Measurements from ENCODE around the gene CYP4F2.
"Not testable (repeated sequence)": the region's sequence is repeated elsewhere in the genome, so short reads cannot be mapped to it uniquely, and the experiment has no call there.

CYP4F2 gene

GRCh38 chr19:15894359-15894758 is 3.5 kb downstream of the CYP4F2 start:
- Histone ChIP-seq H3K4me1 (ENCODE audit: insufficient read depth, low read length) (no peaks in the 10 kb centered on the region), H3K4me3 (ENCODE audit: low read length) (no peak overlapping the region), H3K36me3 (ENCODE audit: insufficient read depth, low read length) (no peaks in the 10 kb centered on the region), H2AFZ (ENCODE audit: low read depth, low read length) (no peak overlapping the region), H3K9me3 (ENCODE audit: low read length) (no peaks in the 10 kb centered on the region), H3K27me3 (ENCODE audit: insufficient read depth, low read length) (no peaks in the 10 kb centered on the region)

- Histone ChIP-seq H2AFZ (ENCODE audit: low read depth, low read length) (no peak overlapping the region), H3K4me1 (ENCODE audit: insufficient read depth, low read length) (no peaks in the 10 kb centered on the region), H3K36me3 (ENCODE audit: insufficient read depth, low read length) (no peaks in the 10 kb centered on the region), H3K9me3 (ENCODE audit: low read length) (no peaks in the 10 kb centered on the region), H3K4me3 (ENCODE audit: low read length) (no peak overlapping the region), H3K27me3 (ENCODE audit: insufficient read depth, low read length) (no peaks in the 10 kb centered on the region)
Measured at GRCh38 chr19:15893477-15893876, 4.4 kb downstream of the CYP4F2 start.

GRCh38 chr19:15892012-15892411 is 5.9 kb downstream of the CYP4F2 start:
- Histone ChIP-seq H2AFZ (ENCODE audit: low read depth, low read length) (no peak overlapping the region), H3K27me3 (ENCODE audit: insufficient read depth, low read length) (no peaks in the 10 kb centered on the region), H3K4me3 (ENCODE audit: low read length) (no peak overlapping the region), H3K4me1 (ENCODE audit: insufficient read depth, low read length) (no peaks in the 10 kb centered on the region), H3K9me3 (ENCODE audit: low read length) (no peaks in the 10 kb centered on the region), H3K36me3 (ENCODE audit: insufficient read depth, low read length) (no peaks in the 10 kb centered on the region)

- Histone ChIP-seq H3K36me3 (ENCODE audit: insufficient read depth, low read length) (no peaks in the 10 kb centered on the region), H3K9me3 (ENCODE audit: low read length) (no peaks in the 10 kb centered on the region), H3K4me1 (ENCODE audit: insufficient read depth, low read length) (no peaks in the 10 kb centered on the region), H2AFZ (ENCODE audit: low read depth, low read length) (no peak overlapping the region), H3K27me3 (ENCODE audit: insufficient read depth, low read length) (no peaks in the 10 kb centered on the region), H3K4me3 (ENCODE audit: low read length) (no peak overlapping the region)
Measured at GRCh38 chr19:15891434-15891833, 6.4 kb downstream of the CYP4F2 start.

- not testable (repeated sequence) for H3K4me3 ChIP-seq (ENCODE audit: low read length); H3K4me1 ChIP-seq (ENCODE audit: insufficient read depth, low read length); H3K9me3 ChIP-seq (ENCODE audit: low read length); H3K36me3 ChIP-seq (ENCODE audit: insufficient read depth, low read length); H2AFZ ChIP-seq (ENCODE audit: low read depth, low read length); H3K27me3 ChIP-seq (ENCODE audit: insufficient read depth, low read length)
Measured at GRCh38 chr19:15889339-15889738, 8.5 kb downstream of the CYP4F2 start.

- Histone ChIP-seq H3K4me1 (ENCODE audit: insufficient read depth, low read length) (no peaks in the 10 kb centered on the region), H2AFZ (ENCODE audit: low read depth, low read length) (no peak overlapping the region), H3K27me3 (ENCODE audit: insufficient read depth, low read length) (no peaks in the 10 kb centered on the region), H3K9me3 (ENCODE audit: low read length) (no peaks in the 10 kb centered on the region), H3K36me3 (ENCODE audit: insufficient read depth, low read length) (no peaks in the 10 kb centered on the region), H3K4me3 (ENCODE audit: low read length) (no peak overlapping the region)
Measured at GRCh38 chr19:15885919-15886318, 12.0 kb downstream of the CYP4F2 start.

- Histone ChIP-seq H3K4me1 (ENCODE audit: insufficient read depth, low read length) (no peaks in the 10 kb centered on the region), H3K4me3 (ENCODE audit: low read length) (no peak overlapping the region), H2AFZ (ENCODE audit: low read depth, low read length) (no peak overlapping the region), H3K36me3 (ENCODE audit: insufficient read depth, low read length) (no peaks in the 10 kb centered on the region), H3K27me3 (ENCODE audit: insufficient read depth, low read length) (no peaks in the 10 kb centered on the region), H3K9me3 (ENCODE audit: low read length) (no peaks in the 10 kb centered on the region)
Measured at GRCh38 chr19:15885167-15885566, 12.7 kb downstream of the CYP4F2 start.

GRCh38 chr19:15883329-15883728 is 14.5 kb downstream of the CYP4F2 start:
- H3K4me1 ChIP-seq (ENCODE audit: insufficient read depth, low read length); H3K27me3 ChIP-seq (ENCODE audit: insufficient read depth, low read length); H3K9me3 ChIP-seq (ENCODE audit: low read length); H3K4me3 ChIP-seq (ENCODE audit: low read length); H2AFZ ChIP-seq (ENCODE audit: low read depth, low read length); H3K36me3 ChIP-seq (ENCODE audit: insufficient read depth, low read length): not testable (repeated sequence)

GRCh38 chr19:15874821-15875474 is 22.9 kb downstream of the CYP4F2 start:
- H3K4me1 ChIP-seq (ENCODE audit: insufficient read depth, low read length): no peaks in the 10 kb centered on the region
- no peak overlapping the region for H2AFZ ChIP-seq (ENCODE audit: low read depth, low read length)
- H3K27me3 ChIP-seq (ENCODE audit: insufficient read depth, low read length): no peaks in the 10 kb centered on the region
- H3K9me3 ChIP-seq (ENCODE audit: low read length): no peaks in the 10 kb centered on the region
- no peak overlapping the region for H3K4me3 ChIP-seq (ENCODE audit: low read length)
- no peaks in the 10 kb centered on the region for H3K36me3 ChIP-seq (ENCODE audit: insufficient read depth, low read length)

GRCh38 chr19:15873771-15874170 is 24.1 kb downstream of the CYP4F2 start:
- H3K4me1 ChIP-seq (ENCODE audit: insufficient read depth, low read length); H3K27me3 ChIP-seq (ENCODE audit: insufficient read depth, low read length); H2AFZ ChIP-seq (ENCODE audit: low read depth, low read length); H3K4me3 ChIP-seq (ENCODE audit: low read length); H3K9me3 ChIP-seq (ENCODE audit: low read length); H3K36me3 ChIP-seq (ENCODE audit: insufficient read depth, low read length): not testable (repeated sequence)

GRCh38 chr19:15871570-15871969 is 26.3 kb downstream of the CYP4F2 start:
- peaks cover 3% of the 10 kb centered on the region for H3K27me3 ChIP-seq (ENCODE audit: insufficient read depth, low read length)
- H3K4me1 ChIP-seq (ENCODE audit: insufficient read depth, low read length): no peaks in the 10 kb centered on the region
- no peaks in the 10 kb centered on the region for H3K36me3 ChIP-seq (ENCODE audit: insufficient read depth, low read length)
- H3K4me3 ChIP-seq (ENCODE audit: low read length): no peak overlapping the region
- no peak overlapping the region for H2AFZ ChIP-seq (ENCODE audit: low read depth, low read length)
- no peaks in the 10 kb centered on the region for H3K9me3 ChIP-seq (ENCODE audit: low read length)

- H3K4me1 ChIP-seq (ENCODE audit: insufficient read depth, low read length): no peaks in the 10 kb centered on the region
- H2AFZ ChIP-seq (ENCODE audit: low read depth, low read length): no peak overlapping the region
- H3K36me3 ChIP-seq (ENCODE audit: insufficient read depth, low read length): no peaks in the 10 kb centered on the region
- peaks cover 3% of the 10 kb centered on the region for H3K27me3 ChIP-seq (ENCODE audit: insufficient read depth, low read length)
- H3K9me3 ChIP-seq (ENCODE audit: low read length): no peaks in the 10 kb centered on the region
- no peak overlapping the region for H3K4me3 ChIP-seq (ENCODE audit: low read length)
Measured at GRCh38 chr19:15869873-15870272, 28.0 kb downstream of the CYP4F2 start.

GRCh38 chr19:15869109-15869555 is 28.7 kb downstream of the CYP4F2 start:
- Histone ChIP-seq H3K4me1 (ENCODE audit: insufficient read depth, low read length) (no peaks in the 10 kb centered on the region), H3K36me3 (ENCODE audit: insufficient read depth, low read length) (no peaks in the 10 kb centered on the region), H3K27me3 (ENCODE audit: insufficient read depth, low read length) (peaks cover 3% of the 10 kb centered on the region), H3K9me3 (ENCODE audit: low read length) (no peaks in the 10 kb centered on the region), H2AFZ (ENCODE audit: low read depth, low read length) (no peak overlapping the region), H3K4me3 (ENCODE audit: low read length) (no peak overlapping the region)

GRCh38 chr19:15866636-15867035 is 31.2 kb downstream of the CYP4F2 start:
- Histone ChIP-seq H2AFZ (ENCODE audit: low read depth, low read length) (no peak overlapping the region), H3K4me3 (ENCODE audit: low read length) (no peak overlapping the region), H3K27me3 (ENCODE audit: insufficient read depth, low read length) (peaks cover 3% of the 10 kb centered on the region), H3K36me3 (ENCODE audit: insufficient read depth, low read length) (no peaks in the 10 kb centered on the region), H3K4me1 (ENCODE audit: insufficient read depth, low read length) (no peaks in the 10 kb centered on the region), H3K9me3 (ENCODE audit: low read length) (no peaks in the 10 kb centered on the region)
